Esophagus muscularis mucosa (tissue), 4 donors: Measurements from ENCODE around the gene NCL. TPM values are rescaled to one million over a fixed set of nuclear protein-coding genes. Genes with fewer than 3 reads are reported as not detected.

Source experiments
- DNase-seq: peaks from one replicate; pipeline ENCODE4 v3.0.0-alpha.2; 2017; ENCODE audit errors: extremely low spot score
- H3K27ac ChIP-seq, 4 donors: fragments of 200-600 bp; sonication (generic); replicated peaks in 1 of 4; 1 replicate in 3 of 4; 2 replicates in 1 of 4; pipeline ENCODE4 v1.5.1; 2016 to 2019; ENCODE audit warnings: mild to moderate bottlenecking in 1 of 4
- H3K27me3 ChIP-seq, 4 donors: fragments of 200-600 bp; sonication (generic); one replicate each; pipeline versions ENCODE4 v1.5.1 to v1.6.0; 2016 to 2019
- H3K36me3 ChIP-seq, 4 donors: fragments of 200-600 bp; sonication (generic); one replicate each; pipeline ENCODE4 v1.5.1; 2016 to 2019
- H3K4me1 ChIP-seq, 4 donors: fragments of 200-600 bp; sonication (generic); one replicate each; pipeline ENCODE4 v1.5.1; 2016 to 2019
- H3K4me3 ChIP-seq, 4 donors: fragments of 200-600 bp; sonication (generic); 1 replicate in 2 of 4; 2 replicates in 2 of 4; pipeline ENCODE4 v1.5.1; 2016 to 2019; ENCODE audit warnings: mild to moderate bottlenecking in 4 of 4, moderate library complexity in 1 of 4
- H3K9me3 ChIP-seq, 4 donors: fragments of 200-600 bp; sonication (generic); 1 replicate in 3 of 4; 2 replicates in 1 of 4; pipeline ENCODE4 v1.5.1; 2016 to 2019
- CTCF ChIP-seq, 3 experiments: fragments of 200-600 bp in 2 of 3; fragments of 450-650 bp in 1 of 3; sonication (generic) in 2 of 3; IDR thresholded peaks; one replicate each; pipeline ENCODE4 v1.5.1; 2017 to 2019; ENCODE audit warnings: antibody characterized with exemption in 3 of 3, mild to moderate bottlenecking in 2 of 3, moderate library complexity in 1 of 3
- EP300 ChIP-seq: sonication (generic); formaldehyde crosslinking; IDR thresholded peaks from one replicate; pipeline ENCODE4 v1.6.1; 2017; ENCODE audit warnings: antibody characterized with exemption
- POLR2A ChIP-seq: fragments of 450-650 bp; IDR thresholded peaks from one replicate; pipeline ENCODE4 v1.6.1; 2017; ENCODE audit warnings: antibody characterized with exemption, moderate library complexity, mild to moderate bottlenecking, low read depth
- POLR2AphosphoS5 ChIP-seq, 2 donors: sonication (generic); formaldehyde crosslinking; IDR thresholded peaks; one replicate each; pipeline ENCODE4 v1.6.1; 2017; ENCODE audit warnings: antibody characterized with exemption in 2 of 2
- WGBS: methylation state at CpG from one replicate; pipeline ENCODE4 v1.1.5; 2018; 5-methylcytosine and 5-hydroxymethylcytosine counted together
- intact Hi-C: fragments of 100-400 bp; cut with DNase I; formaldehyde crosslinking; loops from one replicate; pipeline ENCODE4 v1.15.1; 2023
- total RNA-seq, 4 donors: library from RNA; depleted of rRNA; stranded (reverse); fragments of >200 nt; gene quantifications; one replicate each; pipeline versions ENCODE4 v1.1.0 to v1.2.1, GENCODE V29; 2016

The NCL gene
- total RNA-seq, 4 donors from 2014 or later = 120 to 238 (median 161) TPM

- no peak for DNase-seq
- Histone ChIP-seq H3K27me3 (no peaks in the 10 kb centered on the region), H3K4me1 (no peaks in the 10 kb centered on the region), H3K36me3 (no peaks in the 10 kb centered on the region), H3K4me3 (no peak overlapping the region), H3K9me3 (no peaks in the 10 kb centered on the region), H3K27ac (no peak overlapping the region)
- WGBS = 64% methylated on average over 5 of the region's 8 CpGs
- TF ChIP-seq POLR2A (no peak), EP300 (no peak), POLR2AphosphoS5 (IDR thresholded peaks at IDR 0.05) (no peak), CTCF (IDR thresholded peaks at IDR 0.05) (no peak)
- intact Hi-C loops = no loop called here
Observed at GRCh38 chr2:231425291-231425810, 38.9 kb downstream of the NCL start.

DNA sequence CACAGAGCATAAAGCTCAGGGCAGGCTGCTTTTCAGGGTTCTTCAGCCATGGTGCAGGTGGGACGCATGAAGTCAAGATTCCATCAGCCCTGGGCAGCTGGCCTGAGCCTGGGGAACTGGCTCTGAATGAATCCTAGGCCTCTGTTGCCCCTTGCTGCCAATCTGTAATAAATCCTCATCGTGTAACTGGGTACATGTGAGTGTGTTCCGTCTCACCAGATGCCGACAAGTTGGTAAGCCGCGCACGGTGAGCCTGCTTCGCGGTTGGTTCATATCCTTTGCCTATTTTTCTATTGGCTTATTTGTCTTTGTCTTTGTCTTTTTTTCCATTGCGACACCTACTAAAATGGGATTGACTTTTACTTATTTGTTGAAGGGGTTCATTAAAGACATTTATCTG is 41.1 kb downstream of the NCL start:
- no peak overlapping the region for H3K4me3 ChIP-seq
- H3K36me3 ChIP-seq = no peaks in the 10 kb centered on the region
- intact Hi-C loops = no loop called here
- peaks cover 0 to 3% (median 0%) of the 10 kb centered on the region in 4 donors for H3K27me3 ChIP-seq
- WGBS = 89% methylated on average over 10 of the region's 10 CpGs
- TF ChIP-seq POLR2AphosphoS5 (IDR thresholded peaks at IDR 0.05) (no peak), CTCF (IDR thresholded peaks at IDR 0.05) (no peak), EP300 (no peak), POLR2A (no peak)
- H3K9me3 ChIP-seq = no peaks in the 10 kb centered on the region
- no peak for DNase-seq
- no peaks in the 10 kb centered on the region for H3K4me1 ChIP-seq
- H3K27ac ChIP-seq = no peak overlapping the region

- Histone ChIP-seq H3K4me3 (no peak overlapping the region), H3K27ac (no peak overlapping the region), H3K27me3 (peaks cover 0 to 3% (median 0%) of the 10 kb centered on the region in 4 donors), H3K4me1 (no peaks in the 10 kb centered on the region), H3K9me3 (no peaks in the 10 kb centered on the region), H3K36me3 (no peaks in the 10 kb centered on the region)
- no peak for DNase-seq
- 84% methylated on average over 2 of the region's 2 CpGs for WGBS
- intact Hi-C loops = no loop called here
- no peak for TF ChIP-seq CTCF (IDR thresholded peaks at IDR 0.05)
- no peak for TF ChIP-seq POLR2A
- TF ChIP-seq POLR2AphosphoS5 (IDR thresholded peaks at IDR 0.05) = no peak
- no peak for TF ChIP-seq EP300
Observed at GRCh38 chr2:231422056-231422455, 42.2 kb downstream of the NCL start.

DNA sequence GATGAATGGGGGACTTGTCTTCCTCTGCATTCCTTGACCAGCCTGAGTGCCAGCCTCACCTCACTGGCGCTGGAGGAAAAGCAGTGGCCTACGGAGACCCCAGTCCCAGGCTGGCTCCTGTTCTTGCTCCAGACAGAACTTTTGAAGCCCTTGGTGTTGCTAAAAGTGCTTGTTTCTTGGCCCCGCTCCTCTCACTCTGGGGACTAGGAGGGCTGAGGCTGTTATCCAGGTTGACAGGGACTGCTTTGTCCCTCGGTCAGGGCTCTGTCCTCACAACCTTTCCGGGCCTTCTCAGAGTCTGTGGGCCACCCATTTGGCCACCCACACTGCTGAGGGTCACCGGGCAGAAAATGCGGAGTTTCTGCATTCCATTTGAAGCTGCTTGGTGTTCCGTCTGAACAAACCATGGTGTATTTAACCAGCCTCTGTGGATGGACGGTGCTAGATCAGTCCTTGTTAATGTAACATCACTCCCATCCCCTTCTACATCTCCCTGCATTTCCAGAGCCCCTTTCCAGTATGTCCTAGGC is 43.2 kb downstream of the NCL start:
- Histone ChIP-seq H3K9me3 (no peaks in the 10 kb centered on the region), H3K4me3 (no peak overlapping the region), H3K27me3 (peaks cover 0 to 3% (median 0%) of the 10 kb centered on the region in 4 donors), H3K4me1 (no peaks in the 10 kb centered on the region), H3K27ac (no peak overlapping the region), H3K36me3 (no peaks in the 10 kb centered on the region)
- no peak for DNase-seq
- WGBS = 78% methylated on average over 6 of the region's 9 CpGs
- intact Hi-C loops = no loop called here
- TF ChIP-seq CTCF (IDR thresholded peaks at IDR 0.05) (no peak), EP300 (no peak), POLR2AphosphoS5 (IDR thresholded peaks at IDR 0.05) (no peak), POLR2A (no peak)
